NB4 (cell line): ENCODE data around the gene SEMA3A.

Experiments
- DNase-seq: peaks from one replicate; pipeline ENCODE4 v3.0.0; 2010; ENCODE audit warnings: low read depth
- H3K4me3 ChIP-seq: one replicate; pipeline ENCODE4 v1.5.1; 2011; ENCODE audit warnings: mild to moderate bottlenecking, low read depth, low read length, moderate library complexity
- MYC ChIP-seq: IDR thresholded peaks from 2 replicates; pipeline ENCODE4 v1.6.1; 2011; ENCODE audit warnings: low read depth, low read length
- POLR2A ChIP-seq: IDR thresholded peaks from 2 replicates; pipeline ENCODE4 v1.6.1; 2011; ENCODE audit warnings: mild to moderate bottlenecking; ENCODE audit not compliant: insufficient read length; ENCODE audit errors: extremely low read depth
- TF ChIP-seq, protein P1 (sequence below): IDR thresholded peaks from one replicate; pipeline ENCODE4 v1.5.1; 2012; ENCODE audit warnings: low read depth, low read length
- TF ChIP-seq, protein P2 (sequence below): IDR thresholded peaks from 2 replicates; pipeline ENCODE4 v1.6.1; 2011; ENCODE audit warnings: low read depth, low read length

The SEMA3A gene

DNA sequence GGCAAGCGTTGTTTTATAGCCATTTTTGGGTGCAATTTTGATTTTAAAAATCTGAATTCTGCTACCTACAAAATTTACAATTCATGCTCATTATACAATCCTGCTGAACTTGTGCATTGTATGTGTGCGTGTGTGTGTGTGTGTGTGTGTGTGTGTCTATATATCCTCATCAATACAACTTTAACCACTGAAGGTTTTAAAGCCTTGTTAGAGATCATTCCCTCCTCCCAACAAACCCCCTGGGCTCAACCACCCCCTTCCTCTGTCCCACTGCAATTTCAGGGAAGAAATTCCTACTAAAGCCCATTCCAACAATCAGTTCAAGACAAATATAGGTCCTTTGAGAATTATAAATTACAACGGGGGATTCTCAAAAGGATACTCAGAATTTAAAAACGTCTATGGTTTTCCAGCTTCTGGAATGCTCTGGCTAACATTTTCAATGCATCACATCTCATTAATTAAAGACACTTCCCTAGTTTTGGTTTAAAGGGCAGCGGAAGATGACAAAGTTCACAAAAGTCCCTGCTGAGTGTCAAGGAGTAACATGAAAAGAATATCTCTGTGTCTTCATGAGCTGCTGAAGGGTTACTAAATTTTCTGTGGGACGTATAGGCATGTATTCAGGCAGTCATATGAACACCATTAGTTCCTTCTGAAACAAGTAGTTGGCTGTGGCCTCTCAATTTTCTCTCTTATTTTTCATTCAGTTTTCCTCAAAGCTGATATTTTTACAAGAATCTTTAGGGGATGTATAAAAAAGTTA lies 889 bp upstream of the SEMA3A start:
- H3K4me3 ChIP-seq, result no peak overlapping the region
- TF ChIP-seq, protein P1, sequence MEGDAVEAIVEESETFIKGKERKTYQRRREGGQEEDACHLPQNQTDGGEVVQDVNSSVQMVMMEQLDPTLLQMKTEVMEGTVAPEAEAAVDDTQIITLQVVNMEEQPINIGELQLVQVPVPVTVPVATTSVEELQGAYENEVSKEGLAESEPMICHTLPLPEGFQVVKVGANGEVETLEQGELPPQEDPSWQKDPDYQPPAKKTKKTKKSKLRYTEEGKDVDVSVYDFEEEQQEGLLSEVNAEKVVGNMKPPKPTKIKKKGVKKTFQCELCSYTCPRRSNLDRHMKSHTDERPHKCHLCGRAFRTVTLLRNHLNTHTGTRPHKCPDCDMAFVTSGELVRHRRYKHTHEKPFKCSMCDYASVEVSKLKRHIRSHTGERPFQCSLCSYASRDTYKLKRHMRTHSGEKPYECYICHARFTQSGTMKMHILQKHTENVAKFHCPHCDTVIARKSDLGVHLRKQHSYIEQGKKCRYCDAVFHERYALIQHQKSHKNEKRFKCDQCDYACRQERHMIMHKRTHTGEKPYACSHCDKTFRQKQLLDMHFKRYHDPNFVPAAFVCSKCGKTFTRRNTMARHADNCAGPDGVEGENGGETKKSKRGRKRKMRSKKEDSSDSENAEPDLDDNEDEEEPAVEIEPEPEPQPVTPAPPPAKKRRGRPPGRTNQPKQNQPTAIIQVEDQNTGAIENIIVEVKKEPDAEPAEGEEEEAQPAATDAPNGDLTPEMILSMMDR, result no peak
- TF ChIP-seq, protein P2, sequence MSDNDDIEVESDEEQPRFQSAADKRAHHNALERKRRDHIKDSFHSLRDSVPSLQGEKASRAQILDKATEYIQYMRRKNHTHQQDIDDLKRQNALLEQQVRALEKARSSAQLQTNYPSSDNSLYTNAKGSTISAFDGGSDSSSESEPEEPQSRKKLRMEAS, result no peak
- TF ChIP-seq POLR2A, result no peak
- no peak for DNase-seq

GRCh38 chr7:84193747-84194146 lies 842 bp downstream of the SEMA3A start:
- DNase-seq, result no peak
- TF ChIP-seq, protein P2, result no peak
- no peak for TF ChIP-seq MYC
- TF ChIP-seq, protein P1, result no peak
- TF ChIP-seq POLR2A, result no peak
- no peak overlapping the region for H3K4me3 ChIP-seq

- TF ChIP-seq, protein P2, result no peak
- TF ChIP-seq MYC (no peak), POLR2A (no peak)
- TF ChIP-seq, protein P1, result no peak
- H3K4me3 ChIP-seq, result no peak overlapping the region
- DNase-seq, result no peak
Measured at GRCh38 chr7:84191842-84192241, 2.7 kb downstream of the SEMA3A start.

GRCh38 chr7:84191261-84191660 lies 3.3 kb downstream of the SEMA3A start:
- DNase-seq, result no peak
- TF ChIP-seq, protein P2, result no peak
- TF ChIP-seq, protein P1, result no peak
- no peak for TF ChIP-seq MYC
- no peak overlapping the region for H3K4me3 ChIP-seq

DNA sequence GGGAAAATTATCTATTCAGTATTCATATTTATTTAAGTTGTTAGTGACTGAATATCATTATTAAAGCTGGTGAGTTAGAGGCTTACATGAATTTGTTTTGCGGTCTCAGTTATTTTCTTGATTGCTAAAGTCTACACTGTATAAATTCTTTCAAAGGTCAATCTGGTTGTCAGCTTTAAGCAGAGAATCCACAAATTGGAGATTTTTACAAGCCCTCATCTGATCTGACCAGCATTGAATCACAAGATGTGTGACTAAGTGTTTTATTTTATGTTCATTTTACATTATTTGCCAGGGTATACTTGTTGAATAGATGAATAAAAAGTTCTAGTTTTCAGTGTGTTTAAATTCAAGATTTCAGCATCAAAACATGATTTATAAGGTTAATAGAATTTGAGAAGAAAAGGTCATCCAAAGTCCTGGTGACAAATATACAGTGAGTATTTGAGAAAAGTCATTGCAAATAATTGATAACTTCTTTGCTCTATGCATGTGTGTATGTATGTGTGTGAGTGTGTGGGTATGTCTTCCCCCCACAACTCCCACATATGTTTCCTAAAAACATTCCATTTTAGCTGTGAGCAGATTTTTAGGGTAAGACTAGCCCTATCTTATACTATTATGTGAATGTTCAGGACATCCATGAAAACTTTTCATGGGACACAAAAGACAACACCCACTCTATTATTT lies 4.4 kb downstream of the SEMA3A start:
- DNase-seq, result no peak
- TF ChIP-seq MYC, result no peak
- TF ChIP-seq, protein P1, result no peak
- no peak for TF ChIP-seq POLR2A
- TF ChIP-seq, protein P2, result no peak
- no peak overlapping the region for H3K4me3 ChIP-seq
